H9 (cell line): ENCODE measurements around the gene ANKRD52. TPM values are rescaled to one million over a fixed set of nuclear protein-coding genes. Genes with fewer than 3 reads are reported as not detected.

Source experiments
- DNase-seq: peaks from one replicate; pipeline ENCODE4 v3.0.0-alpha.2; 2017
- H2AFZ ChIP-seq: one replicate; pipeline ENCODE4 v1.6.1; 2013; ENCODE audit warnings: mild to moderate bottlenecking, low read length, control low read depth, moderate library complexity
- H2AK5ac ChIP-seq: 2 replicates; pipeline ENCODE4 v1.6.1; 2013; ENCODE audit warnings: low read length, control low read depth, mixed read lengths; ENCODE audit not compliant: insufficient read length
- H2BK120ac ChIP-seq: one replicate; pipeline ENCODE4 v1.6.1; 2013; ENCODE audit warnings: low read depth, mild to moderate bottlenecking, low read length, control low read depth, inconsistent platforms; ENCODE audit not compliant: poor library complexity, severe bottlenecking
- H2BK12ac ChIP-seq: 2 replicates; pipeline ENCODE4 v1.6.1; 2013; ENCODE audit warnings: low read length, control low read depth, mixed read lengths, low read depth; ENCODE audit not compliant: insufficient read length
- H2BK15ac ChIP-seq: 2 replicates; pipeline ENCODE4 v1.6.1; 2013; ENCODE audit warnings: low read depth, low read length, control low read depth
- H2BK20ac ChIP-seq: one replicate; pipeline ENCODE4 v1.6.1; 2013; ENCODE audit warnings: low read depth, mild to moderate bottlenecking, low read length, control low read depth, inconsistent platforms; ENCODE audit not compliant: poor library complexity, severe bottlenecking
- H2BK5ac ChIP-seq: 2 replicates; pipeline ENCODE4 v1.6.1; 2013; ENCODE audit warnings: low read length, control low read depth, mixed read lengths; ENCODE audit not compliant: insufficient read length
- H3K14ac ChIP-seq: 2 replicates; pipeline ENCODE4 v1.6.1; 2013; ENCODE audit warnings: low read length, control low read depth; ENCODE audit not compliant: insufficient read depth
- H3K18ac ChIP-seq: 2 replicates; pipeline ENCODE4 v1.6.1; 2013; ENCODE audit warnings: low read depth, mild to moderate bottlenecking, mixed read lengths, low read length, control low read depth; ENCODE audit not compliant: insufficient read length
- H3K23ac ChIP-seq: 2 replicates; pipeline ENCODE4 v1.6.1; 2013; ENCODE audit warnings: low read length, control low read depth, mixed read lengths, low read depth; ENCODE audit not compliant: insufficient read length
- H3K23me2 ChIP-seq: 2 replicates; pipeline ENCODE4 v1.6.1; 2013; ENCODE audit warnings: low read depth, mild to moderate bottlenecking, mixed read lengths, low read length, control low read depth; ENCODE audit not compliant: insufficient read length, poor library complexity, severe bottlenecking
- H3K27ac ChIP-seq: 2 replicates; pipeline ENCODE4 v1.5.1; 2013; ENCODE audit warnings: low read length, control low read depth, mixed read lengths, low read depth; ENCODE audit not compliant: insufficient read length
- H3K27me3 ChIP-seq: 2 replicates; pipeline ENCODE4 v1.6.1; 2013; ENCODE audit warnings: low read length, control low read depth, inconsistent platforms; ENCODE audit not compliant: insufficient read depth
- H3K4ac ChIP-seq: 2 replicates; pipeline ENCODE4 v1.6.1; 2013; ENCODE audit warnings: low read depth, mild to moderate bottlenecking, control low read depth, inconsistent platforms, low read length, moderate library complexity
- H3K4me1 ChIP-seq: 2 replicates; pipeline ENCODE4 v1.6.1; 2013; ENCODE audit warnings: low read length, control low read depth, inconsistent platforms; ENCODE audit not compliant: insufficient read depth
- H3K4me2 ChIP-seq: 2 replicates; pipeline ENCODE4 v1.6.1; 2013; ENCODE audit warnings: low read length, control low read depth, mixed read lengths; ENCODE audit not compliant: insufficient read length, insufficient read depth
- H3K56ac ChIP-seq: 2 replicates; pipeline ENCODE4 v1.6.1; 2013; ENCODE audit warnings: low read depth, mild to moderate bottlenecking, mixed read lengths, low read length, control low read depth; ENCODE audit not compliant: insufficient read length
- H3K79me1 ChIP-seq: 2 replicates; pipeline ENCODE4 v1.6.1; 2013; ENCODE audit warnings: low read depth, mild to moderate bottlenecking, moderate library complexity, low read length, control low read depth, inconsistent platforms; ENCODE audit not compliant: insufficient read depth, poor library complexity, severe bottlenecking
- H3K79me2 ChIP-seq: 2 replicates; pipeline ENCODE4 v1.6.1; 2013; ENCODE audit warnings: low read length, control low read depth, inconsistent platforms; ENCODE audit not compliant: insufficient read depth
- H3K9ac ChIP-seq: 2 replicates; pipeline ENCODE4 v1.6.1; 2013; ENCODE audit warnings: low read length, control low read depth, mixed read lengths; ENCODE audit not compliant: insufficient read length; ENCODE audit errors: extremely low read depth
- H3K9me3 ChIP-seq: one replicate; pipeline ENCODE4 v1.6.1; 2013; ENCODE audit warnings: low read depth, low read length, inconsistent platforms; ENCODE audit not compliant: control insufficient read depth
- H3T11ph ChIP-seq: one replicate; pipeline ENCODE4 v1.6.1; 2013; ENCODE audit warnings: mild to moderate bottlenecking, low read length, control low read depth, inconsistent platforms
- H4K20me1 ChIP-seq: one replicate; pipeline ENCODE4 v1.6.1; 2013; ENCODE audit not compliant: control insufficient read depth, insufficient read length, insufficient read depth
- H4K5ac ChIP-seq: 2 replicates; pipeline ENCODE4 v1.6.1; 2013; ENCODE audit warnings: low read depth, mild to moderate bottlenecking, mixed read lengths, low read length, control low read depth; ENCODE audit not compliant: insufficient read length
- H4K8ac ChIP-seq: replicated peaks from 2 replicates; pipeline ENCODE4 v1.6.1; 2013; ENCODE audit warnings: low read length, control low read depth, mixed read lengths, low read depth; ENCODE audit not compliant: insufficient read length
- H4K91ac ChIP-seq: 2 replicates; pipeline ENCODE4 v1.6.1; 2013; ENCODE audit warnings: low read depth, mild to moderate bottlenecking, moderate library complexity, mixed read lengths, low read length, control low read depth; ENCODE audit not compliant: insufficient read length
- H3K27ac Mint-ChIP-seq, 3 experiments: 2 replicates in 2 of 3; 3 replicates in 1 of 3; pipeline ENCODE4 v1.8.0; 2020 to 2021; ENCODE audit warnings: mixed read lengths in 3 of 3, mild to moderate bottlenecking in 1 of 3, moderate library complexity in 1 of 3
- H3K27me3 Mint-ChIP-seq: 2 replicates; pipeline ENCODE4 v1.8.0; 2021; ENCODE audit warnings: low read depth, mild to moderate bottlenecking, moderate library complexity, mixed read lengths
- H3K36me3 Mint-ChIP-seq, 3 experiments: 2 replicates in 2 of 3; 3 replicates in 1 of 3; pipeline ENCODE4 v1.8.0; 2020 to 2021; ENCODE audit warnings: low read depth in 3 of 3, mixed read lengths in 3 of 3; ENCODE audit not compliant: insufficient read depth in 1 of 3
- H3K4me1 Mint-ChIP-seq, 2 experiments: 2 replicates each; pipeline ENCODE4 v1.8.0; 2020; ENCODE audit warnings: mixed read lengths in 2 of 2
- H3K4me3 Mint-ChIP-seq, 2 experiments: 2 replicates in 1 of 2; 3 replicates in 1 of 2; pipeline ENCODE4 v1.8.0; 2020 to 2021; ENCODE audit warnings: mild to moderate bottlenecking in 2 of 2, mixed read lengths in 2 of 2, moderate library complexity in 1 of 2
- H3K9me3 Mint-ChIP-seq, 2 experiments: 2 replicates in 1 of 2; 3 replicates in 1 of 2; pipeline ENCODE4 v1.8.0; 2020; ENCODE audit warnings: mild to moderate bottlenecking in 2 of 2, mixed read lengths in 2 of 2, moderate library complexity in 1 of 2
- WGBS: extraction: QIAGEN DNeasy Blood & Tissue Kit; methylation state at CpG from one replicate; pipeline ENCODE4 v1.1.7; 2013; ENCODE audit warnings: missing lambda C conversion rate, low lambda C conversion rate, mixed read lengths; ENCODE audit not compliant: insufficient read length; ENCODE audit errors: extremely low coverage; 5-methylcytosine and 5-hydroxymethylcytosine counted together
- total RNA-seq: library from RNA; stranded (reverse); gene quantifications from 2 replicates; pipeline ENCODE4 v1.2.1, GENCODE V29; 2021
- TF ChIP-seq, protein P1 (sequence below): fragments of 200-600 bp; sonication (generic); conservative IDR thresholded peaks from 3 replicates; pipeline ENCODE4 v1.8.0; 2021; ENCODE audit warnings: antibody characterized with exemption, mild to moderate bottlenecking

ANKRD52 gene
- total RNA-seq, 1 experiment from 2014 or later, result 33.4 TPM

DNA sequence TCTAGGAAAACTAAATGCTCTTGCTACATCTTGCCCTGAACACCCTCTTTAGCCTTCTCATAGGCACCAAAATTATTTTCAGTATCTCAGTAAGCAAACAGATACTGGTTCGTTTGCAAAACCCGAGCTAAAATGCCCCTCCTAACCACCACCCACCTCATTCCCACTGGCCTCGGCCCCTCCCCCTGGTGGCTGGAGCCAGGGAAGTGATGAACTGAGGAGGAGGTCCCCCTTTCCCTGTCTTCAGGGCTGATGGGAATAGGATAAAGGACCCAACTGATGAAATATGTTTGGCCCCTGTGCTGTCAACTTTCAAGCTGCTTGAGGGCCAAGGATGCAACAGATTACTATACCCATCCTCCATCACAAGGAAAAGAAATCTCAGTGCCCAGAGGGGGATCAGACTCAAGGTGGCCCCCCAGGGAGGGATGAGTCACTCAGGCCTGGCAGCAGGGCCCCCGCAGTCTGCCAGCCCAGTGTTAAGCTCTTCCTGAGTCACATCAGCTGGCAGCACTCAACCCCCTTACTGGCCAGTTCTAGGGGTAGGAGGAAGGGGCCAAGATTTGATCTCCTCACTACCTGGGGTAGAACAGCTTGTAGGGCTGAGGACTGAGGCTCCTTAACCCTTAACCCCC, 1.7 kb downstream of the ANKRD52 start:
- H2BK5ac ChIP-seq, result no peak overlapping the region
- Mint-ChIP-seq H3K27me3 (peaks cover 2% of the 10 kb centered on the region; the same call in 1 of the 2 replicates), H3K9me3 (no peaks in the 10 kb centered on the region; a peak in 1 of 5 replicates), H3K4me1 (peaks cover 20% of the 10 kb centered on the region in 2 experiments), H3K36me3 (peaks cover 38 to 53% (median 52%) of the 10 kb centered on the region in 3 experiments; a peak in 6 of 7 replicates), H3K4me3 (peak overlapping the region; percentile 93 to 97), H3K27ac (peak overlapping the region in 2 of 3 experiments; percentile 24 to 82; a peak in 5 of 7 replicates)
- H3K18ac ChIP-seq, result no peak overlapping the region
- DNase-seq, result peak; percentile 33
- no peak overlapping the region for H4K91ac ChIP-seq
- H2BK15ac ChIP-seq, result no peak overlapping the region
- H3K14ac ChIP-seq, result no peak overlapping the region
- no peak overlapping the region for H3K9ac ChIP-seq
- TF ChIP-seq, protein P1, sequence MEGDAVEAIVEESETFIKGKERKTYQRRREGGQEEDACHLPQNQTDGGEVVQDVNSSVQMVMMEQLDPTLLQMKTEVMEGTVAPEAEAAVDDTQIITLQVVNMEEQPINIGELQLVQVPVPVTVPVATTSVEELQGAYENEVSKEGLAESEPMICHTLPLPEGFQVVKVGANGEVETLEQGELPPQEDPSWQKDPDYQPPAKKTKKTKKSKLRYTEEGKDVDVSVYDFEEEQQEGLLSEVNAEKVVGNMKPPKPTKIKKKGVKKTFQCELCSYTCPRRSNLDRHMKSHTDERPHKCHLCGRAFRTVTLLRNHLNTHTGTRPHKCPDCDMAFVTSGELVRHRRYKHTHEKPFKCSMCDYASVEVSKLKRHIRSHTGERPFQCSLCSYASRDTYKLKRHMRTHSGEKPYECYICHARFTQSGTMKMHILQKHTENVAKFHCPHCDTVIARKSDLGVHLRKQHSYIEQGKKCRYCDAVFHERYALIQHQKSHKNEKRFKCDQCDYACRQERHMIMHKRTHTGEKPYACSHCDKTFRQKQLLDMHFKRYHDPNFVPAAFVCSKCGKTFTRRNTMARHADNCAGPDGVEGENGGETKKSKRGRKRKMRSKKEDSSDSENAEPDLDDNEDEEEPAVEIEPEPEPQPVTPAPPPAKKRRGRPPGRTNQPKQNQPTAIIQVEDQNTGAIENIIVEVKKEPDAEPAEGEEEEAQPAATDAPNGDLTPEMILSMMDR, result peak; percentile 39; the same call in 2 of the 3 replicates
- H3K27me3 ChIP-seq, result no peaks in the 10 kb centered on the region
- H3K56ac ChIP-seq, result no peak overlapping the region
- H4K8ac ChIP-seq, result no peak overlapping the region
- H4K20me1 ChIP-seq, result no peaks in the 10 kb centered on the region
- no peak overlapping the region for H3K23ac ChIP-seq
- no peak overlapping the region for H2BK12ac ChIP-seq
- no peak overlapping the region for H2BK120ac ChIP-seq
- H3K23me2 ChIP-seq, result no peaks in the 10 kb centered on the region
- H3K79me2 ChIP-seq, result no peaks in the 10 kb centered on the region
- H3T11ph ChIP-seq, result no peak overlapping the region
- H2AK5ac ChIP-seq, result no peak overlapping the region
- H2AFZ ChIP-seq, result no peak overlapping the region
- WGBS, result no CpG with 5 or more reads among the region's 4 CpGs
- H3K4me2 ChIP-seq, result peak overlapping the region; percentile 93
- H3K27ac ChIP-seq, result no peak overlapping the region
- H3K9me3 ChIP-seq, result no peaks in the 10 kb centered on the region
- H2BK20ac ChIP-seq, result no peak overlapping the region
- no peaks in the 10 kb centered on the region for H3K79me1 ChIP-seq
- no peaks in the 10 kb centered on the region for H3K4me1 ChIP-seq
- no peak overlapping the region for H4K5ac ChIP-seq
- no peak overlapping the region for H3K4ac ChIP-seq
